ENCODE results near the gene GLB1L2.

GLB1L2 gene

GRCh38 chr11:134312807-134313206, 19.0 kb upstream of the GLB1L2 start:
- TF ChIP-seq GATA2 (IDR thresholded peaks at IDR 0.05; ENCODE audit: low read depth, low read length) (no peak), GATA3 (IDR thresholded peaks at IDR 0.05; ENCODE audit: low read depth, low read length) (no peak)

GRCh38 chr11:134313379-134313778, 18.4 kb upstream of the GLB1L2 start:
- TF ChIP-seq GATA3 (IDR thresholded peaks at IDR 0.05; ENCODE audit: low read depth, low read length) (no peak), GATA2 (IDR thresholded peaks at IDR 0.05; ENCODE audit: low read depth, low read length) (no peak)

- TF ChIP-seq GATA3 (IDR thresholded peaks at IDR 0.05; ENCODE audit: low read depth, low read length) = no peak
- TF ChIP-seq GATA2 (IDR thresholded peaks at IDR 0.05; ENCODE audit: low read depth, low read length) = no peak; the same call in 1 of the 2 replicates
Observed at GRCh38 chr11:134313821-134314607, 17.8 kb upstream of the GLB1L2 start.

- TF ChIP-seq GATA2 (IDR thresholded peaks at IDR 0.05; ENCODE audit: low read depth, low read length) = no peak
- TF ChIP-seq GATA3 (IDR thresholded peaks at IDR 0.05; ENCODE audit: low read depth, low read length) = no peak
Observed at GRCh38 chr11:134317103-134317502, 14.7 kb upstream of the GLB1L2 start.

- no peak for TF ChIP-seq GATA3 (IDR thresholded peaks at IDR 0.05; ENCODE audit: low read depth, low read length)
- TF ChIP-seq GATA2 (IDR thresholded peaks at IDR 0.05; ENCODE audit: low read depth, low read length) = no peak
Observed at GRCh38 chr11:134322553-134322952, 9.2 kb upstream of the GLB1L2 start.

GRCh38 chr11:134328433-134328832, 3.4 kb upstream of the GLB1L2 start:
- TF ChIP-seq GATA2 (IDR thresholded peaks at IDR 0.05; ENCODE audit: low read depth, low read length) (no peak), GATA3 (IDR thresholded peaks at IDR 0.05; ENCODE audit: low read depth, low read length) (no peak)

GRCh38 chr11:134330611-134331353, 1.0 kb upstream of the GLB1L2 start:
- TF ChIP-seq GATA3 (IDR thresholded peaks at IDR 0.05; ENCODE audit: low read depth, low read length) (no peak), GATA2 (IDR thresholded peaks at IDR 0.05; ENCODE audit: low read depth, low read length) (no peak)

GRCh38 chr11:134332189-134332631, 422 bp downstream of the GLB1L2 start:
- TF ChIP-seq GATA2 (IDR thresholded peaks at IDR 0.05; ENCODE audit: low read depth, low read length) (no peak), GATA3 (IDR thresholded peaks at IDR 0.05; ENCODE audit: low read depth, low read length) (no peak)

- TF ChIP-seq GATA2 (IDR thresholded peaks at IDR 0.05; ENCODE audit: low read depth, low read length) (no peak), GATA3 (IDR thresholded peaks at IDR 0.05; ENCODE audit: low read depth, low read length) (no peak)
Observed at GRCh38 chr11:134332782-134333181, 994 bp downstream of the GLB1L2 start.

- TF ChIP-seq GATA3 (IDR thresholded peaks at IDR 0.05; ENCODE audit: low read depth, low read length) (no peak), GATA2 (IDR thresholded peaks at IDR 0.05; ENCODE audit: low read depth, low read length) (no peak)
Observed at GRCh38 chr11:134333312-134333711, 1.5 kb downstream of the GLB1L2 start.

- TF ChIP-seq GATA2 (IDR thresholded peaks at IDR 0.05; ENCODE audit: low read depth, low read length) (no peak), GATA3 (IDR thresholded peaks at IDR 0.05; ENCODE audit: low read depth, low read length) (no peak)
Observed at GRCh38 chr11:134333946-134334345, 2.2 kb downstream of the GLB1L2 start.

- TF ChIP-seq GATA3 (IDR thresholded peaks at IDR 0.05; ENCODE audit: low read depth, low read length) = no peak
- TF ChIP-seq GATA2 (IDR thresholded peaks at IDR 0.05; ENCODE audit: low read depth, low read length) = no peak
Observed at GRCh38 chr11:134334796-134335571, 3.2 kb downstream of the GLB1L2 start.

GRCh38 chr11:134337051-134337450, 5.3 kb downstream of the GLB1L2 start:
- TF ChIP-seq GATA2 (IDR thresholded peaks at IDR 0.05; ENCODE audit: low read depth, low read length) (no peak), GATA3 (IDR thresholded peaks at IDR 0.05; ENCODE audit: low read depth, low read length) (no peak)

GRCh38 chr11:134338068-134338467, 6.3 kb downstream of the GLB1L2 start:
- TF ChIP-seq GATA3 (IDR thresholded peaks at IDR 0.05; ENCODE audit: low read depth, low read length) (no peak), GATA2 (IDR thresholded peaks at IDR 0.05; ENCODE audit: low read depth, low read length) (no peak)
